Stomach smooth muscle (tissue), 2 donors: ENCODE measurements around the gene POM121L12.

Experiments used
- H3K27ac ChIP-seq: one replicate; pipeline ENCODE4 v1.7.0; 2013; ENCODE audit warnings: mild to moderate bottlenecking, low read length, inconsistent platforms
- H3K27me3 ChIP-seq, 2 donors: one replicate each; pipeline ENCODE4 v1.7.0; 2013; ENCODE audit warnings: low read length in 2 of 2; ENCODE audit not compliant: insufficient read depth in 2 of 2, control insufficient read depth in 1 of 2
- H3K36me3 ChIP-seq, 2 donors: one replicate each; pipeline ENCODE4 v1.7.0; 2013; ENCODE audit warnings: low read length in 2 of 2; ENCODE audit not compliant: control insufficient read depth in 2 of 2, insufficient read depth in 2 of 2
- H3K4me1 ChIP-seq: one replicate; pipeline ENCODE4 v1.7.0; 2013; ENCODE audit warnings: low read length; ENCODE audit not compliant: control insufficient read depth, insufficient read depth
- H3K4me3 ChIP-seq, 2 donors: one replicate each; pipeline ENCODE4 v1.7.0; 2013; ENCODE audit warnings: low read length in 2 of 2
- H3K9ac ChIP-seq, 2 donors: one replicate each; pipeline ENCODE4 v1.7.0; 2013; ENCODE audit warnings: low read length in 2 of 2, mild to moderate bottlenecking in 1 of 2
- H3K9me3 ChIP-seq, 2 donors: one replicate each; pipeline ENCODE4 v1.7.0; 2013; ENCODE audit warnings: low read length in 2 of 2; ENCODE audit not compliant: control insufficient read depth in 2 of 2
- donor health status: healthy.
- donor health status: Pancreatic carcinoma.

POM121L12 gene

GRCh38 chr7:53048638-53049037 lies 13.2 kb downstream of the POM121L12 start:
- H3K4me3 ChIP-seq: no peak overlapping the region
- no peaks in the 10 kb centered on the region for H3K27me3 ChIP-seq
- no peaks in the 10 kb centered on the region for H3K36me3 ChIP-seq
- no peaks in the 10 kb centered on the region for H3K4me1 ChIP-seq
- H3K9ac ChIP-seq: no peak overlapping the region
- H3K9me3 ChIP-seq: no peaks in the 10 kb centered on the region
- no peak overlapping the region for H3K27ac ChIP-seq

- Histone ChIP-seq H3K36me3 (no peaks in the 10 kb centered on the region), H3K27me3 (no peaks in the 10 kb centered on the region), H3K4me1 (no peaks in the 10 kb centered on the region), H3K9me3 (no peaks in the 10 kb centered on the region), H3K9ac (no peak overlapping the region), H3K4me3 (no peak overlapping the region), H3K27ac (no peak overlapping the region)
Measured at GRCh38 chr7:53050433-53050832, 15.0 kb downstream of the POM121L12 start.

- Histone ChIP-seq H3K9me3 (peaks cover 6 to 7% of the 10 kb centered on the region in 2 donors), H3K36me3 (no peaks in the 10 kb centered on the region), H3K27ac (no peak overlapping the region), H3K4me1 (no peaks in the 10 kb centered on the region), H3K4me3 (no peak overlapping the region), H3K9ac (no peak overlapping the region), H3K27me3 (no peaks in the 10 kb centered on the region)
Measured at GRCh38 chr7:53059591-53059990, 24.2 kb downstream of the POM121L12 start.

- H3K27me3 ChIP-seq: no peaks in the 10 kb centered on the region
- peaks cover 6 to 7% of the 10 kb centered on the region in 2 donors for H3K9me3 ChIP-seq
- H3K4me1 ChIP-seq: no peaks in the 10 kb centered on the region
- no peak overlapping the region for H3K27ac ChIP-seq
- no peak overlapping the region for H3K4me3 ChIP-seq
- H3K36me3 ChIP-seq: no peaks in the 10 kb centered on the region
- no peak overlapping the region for H3K9ac ChIP-seq
Measured at GRCh38 chr7:53060066-53060465, 24.6 kb downstream of the POM121L12 start.

GRCh38 chr7:53062796-53063195 lies 27.4 kb downstream of the POM121L12 start:
- Histone ChIP-seq H3K9me3 (peaks cover 7 to 10% of the 10 kb centered on the region in 2 donors), H3K4me1 (no peaks in the 10 kb centered on the region), H3K27ac (no peak overlapping the region), H3K27me3 (no peaks in the 10 kb centered on the region), H3K4me3 (no peak overlapping the region), H3K9ac (no peak overlapping the region), H3K36me3 (no peaks in the 10 kb centered on the region)

GRCh38 chr7:53068673-53069072 lies 33.2 kb downstream of the POM121L12 start:
- Histone ChIP-seq H3K9me3 (peaks cover 0 to 4% of the 10 kb centered on the region in 2 donors), H3K27me3 (no peaks in the 10 kb centered on the region), H3K27ac (no peak overlapping the region), H3K9ac (no peak overlapping the region), H3K4me3 (no peak overlapping the region), H3K36me3 (no peaks in the 10 kb centered on the region), H3K4me1 (no peaks in the 10 kb centered on the region)

GRCh38 chr7:53070883-53071282 lies 35.5 kb downstream of the POM121L12 start:
- no peak overlapping the region for H3K9ac ChIP-seq
- no peak overlapping the region for H3K4me3 ChIP-seq
- H3K27me3 ChIP-seq: no peaks in the 10 kb centered on the region
- H3K9me3 ChIP-seq: peaks cover under 1 to 1% of the 10 kb centered on the region in 2 donors
- H3K4me1 ChIP-seq: no peaks in the 10 kb centered on the region
- H3K27ac ChIP-seq: no peak overlapping the region
- no peaks in the 10 kb centered on the region for H3K36me3 ChIP-seq
